ENCODE measurements around the gene ARL5A. TPM values are rescaled to one million over a fixed set of nuclear protein-coding genes. Genes with fewer than 3 reads are reported as not detected.

ARL5A gene
- total and polyA plus RNA-seq, 9 of the 15 experiments (the other 6 are each of a cell fraction or from before 2014, with no cell fraction given), result 16.3 to 117 (median 88.4) TPM

GRCh38 chr2:151781642-151782041 is 46.6 kb downstream of the ARL5A start (continued):
- TF ChIP-seq THRB (CRISPR knock-in tag; conservative IDR thresholded peaks at IDR 0.05) (peak; percentile 72; the same call in 1 of the 2 replicates), USF2 (CRISPR knock-in tag; IDR thresholded peaks at IDR 0.05) (no peak), IFI16 (CRISPR knock-in tag; IDR thresholded peaks at IDR 0.05) (peak; percentile 79; the same call in 1 of the 2 replicates), NR2C1 (IDR thresholded peaks at IDR 0.05) (no peak), NR2C1 (tag; IDR thresholded peaks at IDR 0.05) (0 out of 2 replicates have a peak, but pooled peaks have one; percentile 43), ZNF444 (CRISPR knock-in tag; IDR thresholded peaks at IDR 0.05) (0 out of 2 replicates have a peak, but pooled peaks have one; percentile 18), MTF1 (CRISPR knock-in tag; IDR thresholded peaks at IDR 0.05; ENCODE audit: borderline replicate concordance) (peak; percentile 47; the same call in 1 of the 2 replicates), ZNF165 (CRISPR knock-in tag; IDR thresholded peaks at IDR 0.05; ENCODE audit: borderline replicate concordance) (0 out of 2 replicates have a peak, but pooled peaks have one; percentile 66), ZNF79 (CRISPR knock-in tag; IDR thresholded peaks at IDR 0.05; ENCODE audit: low read depth) (peak; percentile 65; the same call in 1 of the 2 replicates), TEAD1 (CRISPR knock-in tag; IDR thresholded peaks at IDR 0.05) (peak in 1 of 2 experiments; percentile 48; a peak in 1 of 4 replicates), PHF21A (IDR thresholded peaks at IDR 0.05; ENCODE audit: borderline replicate concordance, low read depth) (no peak), YBX1 (IDR thresholded peaks at IDR 0.05) (no peak), PCBP1 (IDR thresholded peaks at IDR 0.05; ENCODE audit: low read depth, low read length, poor library complexity, severe bottlenecking) (no peak), MECOM (CRISPR knock-in tag; IDR thresholded peaks at IDR 0.05) (peak; percentile 38; the same call in 1 of the 2 replicates), DPF2 (IDR thresholded peaks at IDR 0.05) (no peak)
- TF ChIP-seq, protein P1, sequence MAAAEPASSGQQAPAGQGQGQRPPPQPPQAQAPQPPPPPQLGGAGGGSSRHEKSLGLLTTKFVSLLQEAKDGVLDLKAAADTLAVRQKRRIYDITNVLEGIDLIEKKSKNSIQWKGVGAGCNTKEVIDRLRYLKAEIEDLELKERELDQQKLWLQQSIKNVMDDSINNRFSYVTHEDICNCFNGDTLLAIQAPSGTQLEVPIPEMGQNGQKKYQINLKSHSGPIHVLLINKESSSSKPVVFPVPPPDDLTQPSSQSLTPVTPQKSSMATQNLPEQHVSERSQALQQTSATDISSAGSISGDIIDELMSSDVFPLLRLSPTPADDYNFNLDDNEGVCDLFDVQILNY (CRISPR knock-in tag; IDR thresholded peaks at IDR 0.05), result no peak
- TF ChIP-seq, protein P2, sequence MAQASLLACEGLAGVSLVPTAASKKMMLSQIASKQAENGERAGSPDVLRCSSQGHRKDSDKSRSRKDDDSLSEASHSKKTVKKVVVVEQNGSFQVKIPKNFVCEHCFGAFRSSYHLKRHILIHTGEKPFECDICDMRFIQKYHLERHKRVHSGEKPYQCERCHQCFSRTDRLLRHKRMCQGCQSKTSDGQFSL (CRISPR knock-in tag; IDR thresholded peaks at IDR 0.05), result 0 out of 2 replicates have a peak, but pooled peaks have one; percentile 41
- TF ChIP-seq, protein P2 (tag; IDR thresholded peaks at IDR 0.05), result no peak; a peak in 1 of 4 replicates
- TF ChIP-seq, protein P3, sequence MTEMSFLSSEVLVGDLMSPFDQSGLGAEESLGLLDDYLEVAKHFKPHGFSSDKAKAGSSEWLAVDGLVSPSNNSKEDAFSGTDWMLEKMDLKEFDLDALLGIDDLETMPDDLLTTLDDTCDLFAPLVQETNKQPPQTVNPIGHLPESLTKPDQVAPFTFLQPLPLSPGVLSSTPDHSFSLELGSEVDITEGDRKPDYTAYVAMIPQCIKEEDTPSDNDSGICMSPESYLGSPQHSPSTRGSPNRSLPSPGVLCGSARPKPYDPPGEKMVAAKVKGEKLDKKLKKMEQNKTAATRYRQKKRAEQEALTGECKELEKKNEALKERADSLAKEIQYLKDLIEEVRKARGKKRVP (CRISPR knock-in tag; IDR thresholded peaks at IDR 0.05), result peak; percentile 49; the same call in 1 of the 2 replicates
- TF ChIP-seq, protein P4, sequence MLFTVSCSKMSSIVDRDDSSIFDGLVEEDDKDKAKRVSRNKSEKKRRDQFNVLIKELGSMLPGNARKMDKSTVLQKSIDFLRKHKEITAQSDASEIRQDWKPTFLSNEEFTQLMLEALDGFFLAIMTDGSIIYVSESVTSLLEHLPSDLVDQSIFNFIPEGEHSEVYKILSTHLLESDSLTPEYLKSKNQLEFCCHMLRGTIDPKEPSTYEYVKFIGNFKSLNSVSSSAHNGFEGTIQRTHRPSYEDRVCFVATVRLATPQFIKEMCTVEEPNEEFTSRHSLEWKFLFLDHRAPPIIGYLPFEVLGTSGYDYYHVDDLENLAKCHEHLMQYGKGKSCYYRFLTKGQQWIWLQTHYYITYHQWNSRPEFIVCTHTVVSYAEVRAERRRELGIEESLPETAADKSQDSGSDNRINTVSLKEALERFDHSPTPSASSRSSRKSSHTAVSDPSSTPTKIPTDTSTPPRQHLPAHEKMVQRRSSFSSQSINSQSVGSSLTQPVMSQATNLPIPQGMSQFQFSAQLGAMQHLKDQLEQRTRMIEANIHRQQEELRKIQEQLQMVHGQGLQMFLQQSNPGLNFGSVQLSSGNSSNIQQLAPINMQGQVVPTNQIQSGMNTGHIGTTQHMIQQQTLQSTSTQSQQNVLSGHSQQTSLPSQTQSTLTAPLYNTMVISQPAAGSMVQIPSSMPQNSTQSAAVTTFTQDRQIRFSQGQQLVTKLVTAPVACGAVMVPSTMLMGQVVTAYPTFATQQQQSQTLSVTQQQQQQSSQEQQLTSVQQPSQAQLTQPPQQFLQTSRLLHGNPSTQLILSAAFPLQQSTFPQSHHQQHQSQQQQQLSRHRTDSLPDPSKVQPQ (CRISPR knock-in tag; IDR thresholded peaks at IDR 0.05; ENCODE audit: borderline replicate concordance), result 0 out of 2 replicates have a peak, but pooled peaks have one; percentile 27

All from K562 (cell line).